Activated CD8-positive, alpha-beta T cell treated with anti-CD3 and anti-CD28 coated beads for 36 hours (primary cell): Measurements from ENCODE around the gene MMP2. TPM values are rescaled to one million over a fixed set of nuclear protein-coding genes. Genes with fewer than 3 reads are reported as not detected.

Experiments
- ATAC-seq: fragments of 200-7000 bp; cut with Tn5 transposase; one replicate; pipeline ENCODE4 v1.10.0; 2021; ENCODE audit warnings: mild to moderate bottlenecking, moderate library complexity
- CTCF ChIA-PET: fragments of 350-600 bp; sonication (Branson Sonifier 250); formaldehyde crosslinking; loops from one replicate; lab custom pipeline; 2021; ENCODE audit warnings: antibody characterized with exemption; lab: Charles Lee
- POLR2A ChIA-PET: fragments of 350-600 bp; sonication (Branson Sonifier 250); formaldehyde crosslinking; loops from one replicate; lab custom pipeline; 2021; ENCODE audit warnings: antibody characterized with exemption; lab: Charles Lee
- DNase-seq: peaks from one replicate; pipeline ENCODE4 v3.0.0-alpha.2; 2020
- H3K27ac Mint-ChIP-seq: one replicate; pipeline ENCODE4 v1.8.0; 2021; ENCODE audit warnings: mild to moderate bottlenecking, mixed read lengths
- H3K27me3 Mint-ChIP-seq: one replicate; pipeline ENCODE4 v1.8.0; 2021; ENCODE audit warnings: mixed read lengths
- H3K36me3 Mint-ChIP-seq: one replicate; pipeline ENCODE4 v1.8.0; 2021; ENCODE audit warnings: low read depth, mixed read lengths
- H3K4me1 Mint-ChIP-seq: one replicate; pipeline ENCODE4 v1.8.0; 2021; ENCODE audit warnings: low read depth, mixed read lengths
- H3K4me3 Mint-ChIP-seq: one replicate; pipeline ENCODE4 v1.8.0; 2021; ENCODE audit warnings: mild to moderate bottlenecking, moderate library complexity, mixed read lengths
- H3K9me3 Mint-ChIP-seq: one replicate; pipeline ENCODE4 v1.8.0; 2021; ENCODE audit warnings: mixed read lengths
- intact Hi-C: fragments of 100-400 bp; cut with micrococcal nuclease; formaldehyde crosslinking; loops from one replicate; pipeline ENCODE4 v1.10.0; 2022
- total RNA-seq, 2 experiments: library from RNA; stranded (reverse); gene quantifications; one replicate each; pipeline ENCODE4 v1.2.3, GENCODE V29; 2021
- TF ChIP-seq, protein P1 (sequence below): fragments of 200-600 bp; IDR thresholded peaks from one replicate; pipeline ENCODE4 v1.8.0; 2022; ENCODE audit warnings: antibody characterized with exemption, mild to moderate bottlenecking

MMP2 gene
- total RNA-seq, 2 experiments from 2014 or later: not detected

DNA sequence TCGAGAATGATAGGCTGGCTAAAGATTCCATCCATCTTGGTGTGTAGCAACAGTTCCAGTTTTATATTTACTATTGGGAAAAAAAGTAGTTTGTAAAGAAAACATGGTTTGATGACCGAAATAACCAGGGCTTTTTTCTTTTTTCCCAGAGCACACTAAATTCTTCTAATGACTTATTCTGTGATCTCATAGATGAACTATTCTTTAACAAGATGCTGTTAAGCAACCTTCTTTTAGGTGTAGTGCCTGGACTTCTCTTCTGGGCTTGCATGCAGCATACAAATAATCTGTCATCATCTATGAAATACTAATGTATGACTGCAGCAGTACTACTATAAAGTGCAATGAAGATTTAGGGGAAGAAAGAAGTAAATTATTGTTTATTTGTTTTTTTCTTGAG is 76.4 kb downstream of the MMP2 start:
- ATAC-seq (no peak), DNase-seq (no peak)

More for the DNA sequence above, 76.4 kb downstream of the MMP2 start:
- POLR2A ChIA-PET: no interaction called here
- H3K4me1 Mint-ChIP-seq: no peaks in the 10 kb centered on the region
- intact Hi-C loops: no loop called here
- no peaks in the 10 kb centered on the region for H3K36me3 Mint-ChIP-seq
- H3K9me3 Mint-ChIP-seq: no peaks in the 10 kb centered on the region
- CTCF ChIA-PET: no interaction called here
- no peak overlapping the region for H3K4me3 Mint-ChIP-seq
- TF ChIP-seq, protein P1, sequence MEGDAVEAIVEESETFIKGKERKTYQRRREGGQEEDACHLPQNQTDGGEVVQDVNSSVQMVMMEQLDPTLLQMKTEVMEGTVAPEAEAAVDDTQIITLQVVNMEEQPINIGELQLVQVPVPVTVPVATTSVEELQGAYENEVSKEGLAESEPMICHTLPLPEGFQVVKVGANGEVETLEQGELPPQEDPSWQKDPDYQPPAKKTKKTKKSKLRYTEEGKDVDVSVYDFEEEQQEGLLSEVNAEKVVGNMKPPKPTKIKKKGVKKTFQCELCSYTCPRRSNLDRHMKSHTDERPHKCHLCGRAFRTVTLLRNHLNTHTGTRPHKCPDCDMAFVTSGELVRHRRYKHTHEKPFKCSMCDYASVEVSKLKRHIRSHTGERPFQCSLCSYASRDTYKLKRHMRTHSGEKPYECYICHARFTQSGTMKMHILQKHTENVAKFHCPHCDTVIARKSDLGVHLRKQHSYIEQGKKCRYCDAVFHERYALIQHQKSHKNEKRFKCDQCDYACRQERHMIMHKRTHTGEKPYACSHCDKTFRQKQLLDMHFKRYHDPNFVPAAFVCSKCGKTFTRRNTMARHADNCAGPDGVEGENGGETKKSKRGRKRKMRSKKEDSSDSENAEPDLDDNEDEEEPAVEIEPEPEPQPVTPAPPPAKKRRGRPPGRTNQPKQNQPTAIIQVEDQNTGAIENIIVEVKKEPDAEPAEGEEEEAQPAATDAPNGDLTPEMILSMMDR: no peak
- no peak overlapping the region for H3K27ac Mint-ChIP-seq
- peaks cover 13% of the 10 kb centered on the region for H3K27me3 Mint-ChIP-seq

Other genes starting within 250 kb of the MMP2 start
- not detected for gene IRX6, start 155.0 kb upstream of the MMP2 start, total RNA-seq
- gene LPCAT2, start 29.9 kb downstream of the MMP2 start, total RNA-seq: under 1 TPM in 1 of 2 experiments, not detected in 1; 0.16 TPM
- not detected for gene CAPNS2, start 87.5 kb downstream of the MMP2 start, total RNA-seq
- gene SLC6A2, start 176.8 kb downstream of the MMP2 start, total RNA-seq: not detected